ENCODE data around the gene TAX1BP1. TPM values are rescaled to one million over a fixed set of nuclear protein-coding genes. Genes with fewer than 3 reads are reported as not detected.

TAX1BP1 gene
- total and polyA plus RNA-seq, 8 donors: 28.3 to 64.6 (median 46.4) TPM

DNA sequence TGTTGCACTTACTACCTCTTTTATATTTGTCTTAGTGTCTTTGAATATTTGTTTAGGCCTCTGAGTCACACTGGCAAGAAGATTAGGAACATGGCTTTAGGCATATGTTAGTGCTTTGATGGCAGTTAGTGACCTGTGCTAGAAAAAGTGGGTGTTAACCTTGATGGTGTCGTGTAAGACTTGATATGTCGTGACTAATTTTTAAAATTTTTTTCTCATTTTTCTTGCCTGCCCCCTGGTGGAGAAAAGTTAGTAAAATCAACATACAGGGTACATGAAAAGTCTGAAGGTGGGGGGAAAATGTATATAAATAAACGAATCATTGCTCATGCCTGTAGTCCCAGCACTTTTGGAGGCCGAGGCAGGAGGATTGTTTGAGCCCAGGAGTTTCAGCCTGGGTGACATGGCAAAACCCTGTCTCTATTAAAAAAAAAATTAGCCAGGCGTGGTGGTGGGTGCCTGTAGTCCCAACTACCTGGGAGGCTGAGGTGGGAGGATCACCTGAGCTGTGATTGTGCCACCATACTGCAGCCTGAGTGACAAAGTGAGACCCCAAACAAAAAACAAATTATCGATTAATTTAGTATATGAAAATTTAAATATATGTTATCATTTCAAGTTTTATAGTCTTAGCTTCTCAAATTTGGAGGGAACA, 44.6 kb downstream of the TAX1BP1 start:
- intact Hi-C loops (cut with DNase I): no loop called here
- 58 to 60% methylated on average over 6 of the region's 6 CpGs for WGBS, 2 donors

DNA sequence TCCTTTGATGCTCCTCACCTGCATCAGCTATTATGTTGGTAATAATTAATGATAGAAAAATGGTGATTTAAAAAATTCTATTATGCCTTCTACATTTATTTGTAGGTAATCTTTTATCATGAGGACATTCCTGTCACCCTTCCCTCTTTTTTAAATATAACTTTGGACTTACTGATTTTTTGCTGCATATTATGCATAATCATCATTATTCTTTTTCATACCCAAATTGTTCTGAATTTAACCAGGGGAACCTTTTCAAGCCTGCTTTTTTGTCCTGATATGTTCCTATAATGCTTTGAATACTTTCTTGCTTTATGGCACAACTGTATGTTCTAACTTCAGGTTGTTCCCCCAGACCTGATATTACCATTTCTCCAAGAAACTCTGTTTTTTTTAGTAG, 48.5 kb downstream of the TAX1BP1 start:
- Histone ChIP-seq H3K36me3 (peaks cover 0 to 20% (median 7%) of the 10 kb centered on the region in 3 donors), H3K4me3 (no peak overlapping the region), H3K27ac (no peak overlapping the region), H3K27me3 (no peaks in the 10 kb centered on the region), H3K4me1 (peaks cover 0 to 29% (median 24%) of the 10 kb centered on the region in 3 donors), H3K9me3 (no peaks in the 10 kb centered on the region)
- intact Hi-C loops (cut with DNase I): no loop called here
- ATAC-seq: no peak
- no peak for DNase-seq
- TF ChIP-seq, protein P1, sequence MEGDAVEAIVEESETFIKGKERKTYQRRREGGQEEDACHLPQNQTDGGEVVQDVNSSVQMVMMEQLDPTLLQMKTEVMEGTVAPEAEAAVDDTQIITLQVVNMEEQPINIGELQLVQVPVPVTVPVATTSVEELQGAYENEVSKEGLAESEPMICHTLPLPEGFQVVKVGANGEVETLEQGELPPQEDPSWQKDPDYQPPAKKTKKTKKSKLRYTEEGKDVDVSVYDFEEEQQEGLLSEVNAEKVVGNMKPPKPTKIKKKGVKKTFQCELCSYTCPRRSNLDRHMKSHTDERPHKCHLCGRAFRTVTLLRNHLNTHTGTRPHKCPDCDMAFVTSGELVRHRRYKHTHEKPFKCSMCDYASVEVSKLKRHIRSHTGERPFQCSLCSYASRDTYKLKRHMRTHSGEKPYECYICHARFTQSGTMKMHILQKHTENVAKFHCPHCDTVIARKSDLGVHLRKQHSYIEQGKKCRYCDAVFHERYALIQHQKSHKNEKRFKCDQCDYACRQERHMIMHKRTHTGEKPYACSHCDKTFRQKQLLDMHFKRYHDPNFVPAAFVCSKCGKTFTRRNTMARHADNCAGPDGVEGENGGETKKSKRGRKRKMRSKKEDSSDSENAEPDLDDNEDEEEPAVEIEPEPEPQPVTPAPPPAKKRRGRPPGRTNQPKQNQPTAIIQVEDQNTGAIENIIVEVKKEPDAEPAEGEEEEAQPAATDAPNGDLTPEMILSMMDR (IDR thresholded peaks at IDR 0.05): no peak
- no peak for FAIRE-seq

More for the DNA sequence above, 44.6 kb downstream of the TAX1BP1 start:
- ATAC-seq (peak; percentile 86 to 94 (median 92)), DNase-seq (peak in 2 of 6 donors; percentile 7 to 29), FAIRE-seq (no peak)
- H3K27ac ChIP-seq: peak overlapping the region in 1 of 4 donors; percentile 24
- TF ChIP-seq, protein P1 (IDR thresholded peaks at IDR 0.05): peak in 3 of 4 donors; percentile 26 to 46 (median 34)
- H3K27me3 ChIP-seq: no peaks in the 10 kb centered on the region
- H3K4me1 ChIP-seq: peaks cover 5 to 29% (median 23%) of the 10 kb centered on the region in 3 donors
- H3K9me3 ChIP-seq: no peaks in the 10 kb centered on the region
- no peak overlapping the region for H3K4me3 ChIP-seq
- H3K36me3 ChIP-seq: peaks cover 0 to 15% (median 0%) of the 10 kb centered on the region in 3 donors

DNA sequence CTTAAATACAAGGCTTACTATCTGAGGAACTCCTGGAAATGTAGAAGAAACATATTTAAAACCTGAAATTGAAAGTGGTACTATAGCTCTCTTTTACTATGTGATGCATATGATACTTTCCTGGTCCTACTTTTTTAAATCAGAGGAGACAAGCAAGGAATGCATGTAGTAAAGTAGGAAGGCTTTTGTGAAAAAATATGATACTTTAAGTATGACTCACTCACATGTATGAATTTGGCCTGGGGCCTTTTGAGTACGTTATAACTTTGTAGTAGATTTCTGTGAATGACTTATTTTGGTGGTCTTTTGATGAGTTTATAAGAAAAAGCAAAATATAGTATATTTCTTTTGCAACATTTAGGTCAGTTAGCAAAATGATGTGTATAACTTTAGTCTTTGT, 53.8 kb downstream of the TAX1BP1 start:
- intact Hi-C loops (cut with DNase I): no loop called here
- no peaks in the 10 kb centered on the region for H3K9me3 ChIP-seq
- H3K36me3 ChIP-seq: peaks cover 0 to 33% (median 13%) of the 10 kb centered on the region in 3 donors
- 70 to 72% methylated on average over 1 of the region's 1 CpG for WGBS, 2 donors
- H3K4me3 ChIP-seq: no peak overlapping the region
- no peak overlapping the region for H3K27ac ChIP-seq
- peaks cover 0 to 13% (median 13%) of the 10 kb centered on the region in 3 donors for H3K4me1 ChIP-seq
- H3K27me3 ChIP-seq: no peaks in the 10 kb centered on the region
- ATAC-seq (no peak), FAIRE-seq (no peak), DNase-seq (no peak)
- TF ChIP-seq, protein P1 (IDR thresholded peaks at IDR 0.05): no peak

DNA sequence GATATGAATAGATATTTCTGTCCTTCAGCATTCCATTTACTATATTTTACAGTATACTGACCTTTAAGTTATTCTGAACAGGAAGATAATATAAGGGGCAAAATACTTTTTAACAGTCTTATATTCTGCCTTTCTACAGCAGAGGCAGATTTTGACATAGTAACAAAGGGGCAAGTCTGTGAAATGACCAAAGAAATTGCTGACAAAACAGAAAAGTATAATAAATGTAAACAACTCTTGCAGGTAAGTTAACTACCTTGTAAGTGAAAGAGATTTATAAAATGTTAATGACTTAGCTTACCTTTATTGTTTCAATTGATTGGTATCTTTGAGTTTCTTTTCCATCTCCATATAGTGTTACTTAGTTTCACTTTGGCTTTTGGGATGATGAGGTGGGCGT, 56.0 kb downstream of the TAX1BP1 start:
- Histone ChIP-seq H3K36me3 (peaks cover 0 to 30% (median 13%) of the 10 kb centered on the region in 3 donors), H3K27me3 (no peaks in the 10 kb centered on the region), H3K4me1 (no peaks in the 10 kb centered on the region), H3K27ac (no peak overlapping the region), H3K4me3 (no peak overlapping the region), H3K9me3 (no peaks in the 10 kb centered on the region)
- DNase-seq: no peak
- WGBS, 2 donors: 94 to 98% methylated on average over 1 of the region's 1 CpG
- TF ChIP-seq, protein P1 (IDR thresholded peaks at IDR 0.05): no peak
- no peak for ATAC-seq
- intact Hi-C loops (cut with DNase I): no loop called here
- peak; percentile 5 for FAIRE-seq

DNA sequence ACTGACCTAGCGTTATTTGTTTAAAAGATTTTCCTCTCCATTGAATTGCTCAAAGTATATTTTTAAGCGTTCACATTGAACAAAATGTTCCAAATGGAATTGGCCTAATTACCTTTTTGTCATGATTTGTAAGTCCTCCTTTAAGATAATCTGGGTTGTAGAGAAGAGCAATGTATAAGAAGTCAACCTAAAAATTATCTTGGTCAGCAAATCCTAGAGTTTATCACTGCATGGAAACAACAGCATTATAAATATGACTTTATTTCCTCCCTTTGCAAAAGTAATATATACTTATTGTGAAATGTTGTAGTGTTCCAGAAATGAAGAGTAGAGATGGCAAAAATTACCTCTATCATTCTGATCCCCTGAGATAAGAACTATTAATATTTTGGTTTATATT, 59.2 kb downstream of the TAX1BP1 start:
- Histone ChIP-seq H3K36me3 (peaks cover 0 to 18% (median 5%) of the 10 kb centered on the region in 3 donors), H3K27ac (no peak overlapping the region), H3K27me3 (no peaks in the 10 kb centered on the region), H3K9me3 (no peaks in the 10 kb centered on the region), H3K4me3 (no peak overlapping the region), H3K4me1 (no peaks in the 10 kb centered on the region)
- intact Hi-C loops (cut with DNase I): no loop called here
- DNase-seq: no peak
- no peak for ATAC-seq
- TF ChIP-seq, protein P1 (IDR thresholded peaks at IDR 0.05): no peak
- 95 to 98% methylated on average over 2 of the region's 2 CpGs for WGBS, 2 donors
- FAIRE-seq: no peak
